HG03135 (cell line): ENCODE results near the gene LRFN5.

ENCODE experiments used
- ATAC-seq: cut with Tn5 transposase; IDR thresholded peaks from one replicate; pipeline ENCODE4 v1.9.1; 2021; ENCODE audit warnings: mild to moderate bottlenecking, moderate library complexity; ENCODE audit not compliant: unreplicated experiment

The LRFN5 gene

DNA sequence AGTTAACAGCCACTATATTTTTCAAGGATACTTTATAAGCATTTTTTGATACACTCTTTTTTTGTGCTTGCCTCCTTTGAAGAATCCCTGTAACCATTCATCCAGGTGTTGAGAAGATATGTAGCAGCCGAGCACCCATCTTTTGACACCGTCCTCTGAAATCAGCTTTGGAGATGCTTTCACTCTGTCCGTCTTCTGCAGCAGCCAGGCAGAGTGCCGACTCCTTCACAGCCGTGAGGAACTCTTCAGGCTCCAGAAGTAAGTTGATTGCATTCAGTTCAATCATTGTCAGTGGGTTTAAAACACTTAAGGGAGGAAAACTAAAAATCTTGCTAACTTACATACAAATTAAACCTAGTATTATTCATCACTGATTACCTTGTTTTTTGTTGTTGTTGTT, 160.1 kb downstream of the LRFN5 start:
- ATAC-seq = no peak

DNA sequence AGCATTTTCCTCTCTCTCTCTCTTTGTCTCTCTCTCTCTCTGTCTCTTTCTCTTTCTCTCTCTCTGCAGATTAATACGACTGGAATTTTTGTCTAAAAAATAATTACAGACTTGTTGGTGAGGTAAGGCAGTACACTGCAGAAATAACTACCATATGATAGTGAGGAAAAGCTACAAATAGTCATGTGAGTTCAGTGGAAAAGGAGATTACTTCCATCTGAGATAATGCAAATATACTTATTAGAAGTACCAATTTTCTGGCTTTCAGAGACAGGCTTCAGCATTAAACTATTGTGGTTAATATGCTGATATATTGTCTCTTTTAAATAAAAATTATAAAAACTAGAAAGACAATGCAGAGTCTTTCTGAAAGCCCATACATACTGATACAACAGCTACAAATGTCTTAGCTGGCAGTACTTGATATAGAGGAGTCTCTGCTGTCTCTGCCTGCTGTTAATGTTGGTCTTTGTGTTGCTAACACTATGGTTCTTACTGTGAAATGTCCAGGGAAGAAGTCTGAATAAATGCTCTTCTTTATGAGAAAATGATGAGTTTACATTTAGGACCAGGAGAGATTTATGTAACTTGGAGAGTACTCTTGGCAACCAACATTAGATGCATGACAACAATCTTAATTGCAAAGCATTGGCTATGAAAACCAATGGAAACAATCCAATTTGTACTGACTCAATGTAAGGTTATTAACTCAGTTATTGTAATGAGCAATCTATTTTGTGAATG, 167.0 kb downstream of the LRFN5 start:
- no peak for ATAC-seq

DNA sequence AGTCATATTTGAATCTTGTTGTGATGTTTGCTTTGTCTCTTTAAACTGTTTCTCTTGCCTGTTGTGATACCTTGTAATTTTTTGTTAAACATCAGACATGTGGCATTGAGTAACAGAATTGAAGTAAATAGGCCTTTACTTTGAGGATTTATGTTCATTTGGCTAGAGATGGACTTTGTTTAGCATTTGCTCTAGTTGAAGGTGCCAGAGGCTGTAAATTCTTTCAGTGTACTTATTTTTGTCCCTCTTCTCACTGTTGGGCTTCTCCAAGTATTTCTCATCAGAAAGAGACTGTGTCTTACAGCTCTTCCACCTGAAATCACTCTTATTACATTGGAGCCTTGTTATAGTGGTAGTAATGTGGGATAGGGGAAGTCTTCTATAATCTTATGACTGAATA, 175.8 kb downstream of the LRFN5 start:
- ATAC-seq = no peak

DNA sequence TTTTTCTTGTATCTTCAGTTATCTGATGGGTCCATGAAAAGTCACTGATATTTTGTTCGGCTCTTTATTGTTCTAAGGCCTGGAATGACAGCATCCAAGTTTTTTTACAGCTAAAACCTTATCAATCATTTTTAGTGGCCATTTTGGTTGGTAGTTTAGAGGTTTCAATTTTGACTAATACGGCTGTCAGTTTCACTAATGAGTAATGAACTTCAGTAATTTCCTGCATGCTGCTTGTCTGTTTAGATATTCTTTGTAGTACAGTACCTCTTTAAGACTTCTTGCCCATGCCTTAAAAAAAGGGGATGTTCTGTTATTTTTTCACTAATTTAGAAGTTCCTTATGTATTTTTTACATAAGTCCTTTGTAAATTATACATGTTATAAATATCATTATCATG, 176.7 kb downstream of the LRFN5 start:
- no peak for ATAC-seq

DNA sequence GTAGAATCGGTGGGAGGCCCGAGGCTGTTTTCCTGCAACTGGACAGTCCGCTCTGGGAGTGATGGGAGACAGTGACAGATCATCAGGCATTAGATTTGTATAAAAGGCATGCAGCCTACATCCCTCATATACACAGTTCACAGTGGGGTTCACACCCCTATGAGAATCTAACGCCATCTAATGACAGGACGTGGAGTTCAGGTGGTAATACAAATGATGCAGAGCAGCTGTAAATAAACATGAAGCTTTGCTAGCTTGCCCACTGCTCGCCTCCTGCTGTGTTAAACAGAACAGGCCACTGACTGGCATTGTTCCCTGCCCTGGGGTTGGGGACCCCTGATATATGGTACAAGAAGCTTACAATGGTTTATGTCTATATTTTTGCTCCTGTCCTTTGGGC, 179.0 kb downstream of the LRFN5 start:
- ATAC-seq = no peak

DNA sequence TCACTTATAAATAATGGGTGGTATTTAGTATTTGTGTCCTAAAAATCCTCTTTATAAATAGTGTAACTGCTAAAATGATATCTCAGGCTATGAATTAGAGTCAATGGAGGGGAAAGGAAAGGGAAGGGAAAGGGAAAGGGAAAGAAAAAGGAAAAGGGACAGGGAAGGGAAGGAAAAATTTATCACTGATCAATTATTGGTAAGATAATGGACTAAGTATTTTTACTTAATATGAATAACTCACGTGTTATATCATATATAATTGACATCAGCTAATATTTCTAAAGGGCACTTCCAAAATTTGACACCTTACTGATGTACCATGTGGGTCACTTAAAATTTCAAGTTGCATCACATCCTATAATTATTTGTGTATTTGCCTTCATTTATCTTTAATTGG, 193.1 kb downstream of the LRFN5 start:
- no peak for ATAC-seq

DNA sequence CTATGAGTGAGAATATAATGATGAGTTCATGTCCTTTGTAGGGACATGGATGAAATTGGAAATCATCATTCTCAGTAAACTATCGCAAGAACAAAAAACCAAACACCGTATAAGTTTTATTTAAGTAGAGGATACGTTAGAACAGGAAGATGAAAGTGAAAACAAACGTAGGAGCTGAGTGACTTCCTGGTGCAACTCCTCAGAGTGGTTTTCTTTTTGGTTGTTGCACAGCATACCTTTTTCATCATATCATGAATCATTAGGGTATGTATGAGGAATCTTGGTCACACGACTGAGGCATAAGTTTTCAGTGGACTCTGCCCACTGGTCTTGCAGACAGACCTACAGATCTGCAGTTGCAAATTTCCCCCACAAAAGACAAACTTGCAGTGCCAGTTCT, 199.0 kb downstream of the LRFN5 start:
- ATAC-seq = no peak

DNA sequence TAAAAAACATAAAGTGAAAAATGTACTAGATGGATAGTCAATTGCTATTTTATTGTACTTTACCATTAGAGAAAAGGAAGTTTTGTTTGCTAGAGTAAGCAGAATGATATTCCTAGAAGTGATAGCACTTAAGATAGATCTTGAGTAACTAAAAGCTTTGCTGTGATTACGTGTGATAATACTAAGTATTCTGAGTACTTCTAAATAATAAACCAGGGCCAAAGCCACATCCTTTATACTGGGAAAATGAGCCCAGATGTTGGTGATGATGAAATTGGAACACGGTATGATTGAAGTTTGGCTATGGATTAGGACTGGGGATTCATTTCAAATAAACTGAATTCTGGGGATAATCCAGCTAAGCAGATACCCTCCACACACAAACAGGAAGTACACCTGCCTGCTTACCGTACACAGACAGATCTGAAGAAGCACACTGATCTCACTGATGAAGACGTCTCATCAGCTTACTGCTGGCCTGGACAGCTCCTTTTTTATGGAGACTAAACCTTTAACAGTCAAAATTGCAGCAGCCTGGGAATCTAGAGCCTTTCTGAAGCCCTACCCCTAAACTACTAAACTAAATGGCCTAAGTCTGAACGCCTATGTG, 199.8 kb downstream of the LRFN5 start:
- ATAC-seq = no peak

DNA sequence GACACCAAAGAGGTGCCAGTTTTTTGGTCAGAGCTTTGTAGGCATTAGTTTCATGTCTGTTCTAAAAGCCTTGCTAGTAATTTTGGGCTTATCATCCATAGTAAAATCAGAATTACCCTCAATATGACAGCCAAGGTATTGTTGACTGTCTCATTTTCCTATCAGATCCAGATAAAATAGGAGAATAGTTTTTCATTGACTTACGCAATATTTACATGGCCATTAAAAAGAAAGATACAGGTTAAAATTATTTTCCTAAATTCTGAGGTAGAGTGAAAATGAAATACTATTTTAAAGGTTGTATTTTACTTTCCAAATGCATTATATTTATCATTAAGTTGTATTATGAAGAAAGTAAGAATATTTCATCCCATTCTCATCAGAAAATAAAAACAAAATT, 203.7 kb downstream of the LRFN5 start:
- no peak for ATAC-seq

DNA sequence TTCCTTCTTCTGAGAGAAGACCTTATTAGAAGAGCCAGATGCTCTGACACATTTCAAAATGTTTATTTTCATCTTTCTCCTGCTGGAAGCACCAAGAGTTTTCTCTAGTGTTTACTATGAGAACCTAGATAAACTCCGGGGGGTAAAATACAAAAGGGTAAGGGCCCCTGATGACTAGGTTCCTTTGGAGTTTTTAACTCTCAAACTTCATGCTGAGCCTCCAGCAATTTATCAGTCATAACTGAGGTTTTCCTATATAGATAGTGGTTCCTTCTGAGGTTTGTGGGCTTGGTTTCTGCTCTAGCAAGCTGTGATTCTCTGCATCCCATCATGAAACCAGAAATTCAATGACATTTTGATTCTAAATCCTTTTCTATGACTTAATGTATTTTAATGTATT, 210.9 kb downstream of the LRFN5 start:
- ATAC-seq = no peak

DNA sequence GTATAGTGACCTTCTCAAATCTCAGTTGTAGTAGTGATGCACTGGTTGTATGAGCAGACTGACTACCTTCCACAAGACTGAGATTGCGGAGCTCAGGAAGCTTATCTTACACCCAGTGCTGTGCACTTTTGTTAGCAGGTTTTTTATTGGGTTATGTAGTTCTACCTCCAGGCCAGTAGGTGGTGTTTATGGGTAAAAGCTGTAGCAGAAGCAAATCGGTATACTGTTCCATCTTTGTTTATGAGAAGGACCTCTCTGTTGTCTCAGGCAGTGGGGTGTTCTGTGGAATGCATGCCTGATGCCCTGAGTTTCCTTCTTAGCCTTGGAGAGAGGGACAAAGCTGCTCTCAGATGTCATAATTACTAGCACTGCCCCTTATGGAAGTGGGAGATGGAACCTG, 217.8 kb downstream of the LRFN5 start:
- no peak for ATAC-seq

DNA sequence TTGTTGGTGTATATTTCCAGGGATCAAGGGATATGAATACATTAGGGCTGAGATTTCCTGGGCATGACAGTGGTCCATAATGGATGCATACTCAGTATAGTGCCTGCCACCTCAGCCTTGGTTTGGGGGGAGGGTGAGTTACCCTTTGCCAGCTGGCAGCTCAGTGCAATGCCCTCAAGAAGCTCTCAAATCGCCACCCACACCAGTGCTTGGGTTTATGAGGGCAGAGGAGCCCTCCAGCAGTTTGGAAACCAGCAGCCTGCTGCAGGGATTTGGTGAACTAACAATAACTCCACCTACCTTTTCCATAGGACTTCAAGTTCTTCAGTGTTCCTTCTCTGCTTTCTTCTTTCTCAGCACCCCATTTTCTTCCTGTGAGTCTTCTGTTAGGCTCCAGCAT, 218.9 kb downstream of the LRFN5 start:
- no peak for ATAC-seq

DNA sequence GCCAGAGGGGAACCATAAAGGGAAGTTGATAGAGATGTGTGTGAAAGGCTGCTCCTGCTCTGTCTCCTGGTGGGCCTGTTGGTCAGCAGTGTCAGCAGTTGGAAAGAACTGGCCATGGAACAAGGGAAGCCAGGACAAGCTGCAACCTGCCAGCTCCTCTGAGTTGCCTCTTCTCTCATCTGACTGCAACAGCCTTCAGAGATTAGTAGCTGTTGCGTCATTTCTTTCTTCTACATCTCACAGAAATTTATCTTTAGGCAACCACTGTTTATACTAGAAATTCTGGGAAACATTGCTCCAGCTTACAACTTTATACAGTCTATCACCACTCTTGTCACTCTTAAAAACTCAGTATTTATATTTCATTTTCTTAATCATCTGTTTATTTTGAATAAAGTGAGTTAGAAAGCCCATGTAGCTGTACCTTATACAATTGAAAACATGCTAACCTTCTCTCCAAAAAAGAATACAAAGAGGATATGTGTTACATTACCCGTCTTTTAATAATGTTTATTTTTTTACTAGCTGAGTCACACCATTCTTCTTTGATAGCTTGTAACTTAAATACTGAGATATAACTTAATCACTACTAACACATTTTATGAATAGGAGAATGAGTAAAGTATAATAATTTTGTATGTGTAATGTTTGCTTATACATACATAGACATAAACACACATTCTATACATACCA, 224.2 kb downstream of the LRFN5 start:
- ATAC-seq = no peak

DNA sequence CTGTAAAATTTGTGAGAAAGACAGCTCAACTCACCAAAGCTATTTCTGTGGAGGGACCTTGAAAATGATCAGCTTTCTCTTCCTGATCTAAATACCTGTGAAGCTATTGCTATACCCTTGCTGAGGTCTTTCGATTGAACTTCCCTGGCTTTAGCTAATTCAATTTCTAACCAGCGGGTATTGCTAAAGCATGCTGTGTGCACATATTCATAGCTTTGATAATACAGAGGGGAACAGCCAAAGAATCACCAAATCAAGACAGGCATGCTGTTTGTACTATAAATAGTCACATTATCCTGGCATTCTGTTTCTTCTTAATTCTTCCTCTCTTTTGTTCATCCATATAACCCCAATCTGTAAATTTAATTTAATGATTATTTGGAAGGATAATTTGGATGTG, 233.0 kb downstream of the LRFN5 start:
- no peak for ATAC-seq

DNA sequence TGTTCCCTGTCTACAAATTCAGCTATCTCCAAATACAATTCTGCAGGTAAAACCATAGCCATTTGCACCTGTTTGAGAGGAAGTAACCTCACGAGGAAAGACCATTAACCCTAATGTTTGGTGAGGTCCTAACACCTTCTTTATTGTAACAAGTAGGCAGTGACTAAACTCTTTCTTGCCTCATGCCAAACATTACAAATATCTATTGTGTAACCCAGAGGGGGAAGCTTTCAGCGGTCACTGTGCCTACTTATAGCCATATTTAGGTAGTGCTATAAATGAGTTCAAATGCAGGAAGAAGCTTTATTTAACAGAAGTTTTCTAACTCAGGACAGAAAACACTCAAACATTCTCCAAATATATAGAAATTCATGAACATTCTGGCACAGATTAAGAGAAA, 252.7 kb downstream of the LRFN5 start:
- ATAC-seq = no peak

DNA sequence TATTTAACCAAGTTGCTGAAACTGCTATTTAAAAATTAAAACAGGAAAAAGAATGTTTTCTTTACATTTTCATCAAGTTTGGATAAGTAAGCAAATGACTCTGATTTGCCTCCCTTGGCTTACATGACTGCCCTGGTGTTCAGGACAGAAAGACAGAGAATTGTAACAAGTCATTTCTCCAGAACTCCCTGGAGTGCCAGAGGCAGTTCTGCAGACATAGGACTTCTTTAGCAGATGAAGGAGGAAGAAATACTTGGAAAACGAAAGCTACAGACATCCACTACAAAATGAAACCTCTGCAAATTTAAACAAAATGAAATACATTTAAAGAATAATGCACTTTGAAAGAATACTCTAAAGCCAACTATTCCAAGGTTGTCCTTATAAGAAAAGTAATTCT, 253.9 kb downstream of the LRFN5 start:
- ATAC-seq = no peak

DNA sequence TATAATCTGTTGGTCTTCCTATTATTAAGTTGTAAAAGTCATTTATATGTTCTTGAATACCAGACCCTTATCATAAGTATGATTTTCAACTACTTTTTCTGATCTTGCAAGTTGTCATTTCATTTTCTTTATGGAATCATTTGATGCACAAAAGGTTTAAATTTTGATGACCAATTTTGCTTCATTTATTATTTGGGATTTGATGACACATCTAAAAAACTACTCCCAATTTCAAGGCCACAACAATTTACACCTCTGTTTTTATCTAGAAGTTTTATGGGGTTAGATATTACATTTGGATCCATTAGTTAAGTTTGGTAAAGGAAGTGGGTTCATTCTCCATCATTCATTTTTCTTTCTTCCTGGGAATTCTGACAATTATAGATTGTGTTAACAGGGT, 259.2 kb downstream of the LRFN5 start:
- ATAC-seq = no peak

DNA sequence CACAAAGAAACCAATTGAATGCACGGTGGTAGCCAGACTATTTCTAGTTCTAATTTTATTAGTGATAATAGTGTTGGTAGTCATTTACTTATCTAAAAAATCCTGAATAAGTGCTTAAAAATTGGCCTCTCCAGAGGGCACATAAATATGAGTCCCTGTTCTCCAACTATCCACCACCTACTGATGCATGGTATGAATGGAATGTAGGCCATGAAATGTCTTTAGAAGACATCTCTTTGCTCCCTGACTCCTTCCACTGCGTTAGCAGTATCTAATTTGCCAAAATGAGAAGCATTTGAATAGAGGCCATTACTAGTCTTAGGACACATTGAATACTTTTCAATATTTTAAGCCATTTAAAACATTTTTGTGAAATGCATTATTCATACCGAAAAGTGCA, 261.7 kb downstream of the LRFN5 start:
- ATAC-seq = no peak

DNA sequence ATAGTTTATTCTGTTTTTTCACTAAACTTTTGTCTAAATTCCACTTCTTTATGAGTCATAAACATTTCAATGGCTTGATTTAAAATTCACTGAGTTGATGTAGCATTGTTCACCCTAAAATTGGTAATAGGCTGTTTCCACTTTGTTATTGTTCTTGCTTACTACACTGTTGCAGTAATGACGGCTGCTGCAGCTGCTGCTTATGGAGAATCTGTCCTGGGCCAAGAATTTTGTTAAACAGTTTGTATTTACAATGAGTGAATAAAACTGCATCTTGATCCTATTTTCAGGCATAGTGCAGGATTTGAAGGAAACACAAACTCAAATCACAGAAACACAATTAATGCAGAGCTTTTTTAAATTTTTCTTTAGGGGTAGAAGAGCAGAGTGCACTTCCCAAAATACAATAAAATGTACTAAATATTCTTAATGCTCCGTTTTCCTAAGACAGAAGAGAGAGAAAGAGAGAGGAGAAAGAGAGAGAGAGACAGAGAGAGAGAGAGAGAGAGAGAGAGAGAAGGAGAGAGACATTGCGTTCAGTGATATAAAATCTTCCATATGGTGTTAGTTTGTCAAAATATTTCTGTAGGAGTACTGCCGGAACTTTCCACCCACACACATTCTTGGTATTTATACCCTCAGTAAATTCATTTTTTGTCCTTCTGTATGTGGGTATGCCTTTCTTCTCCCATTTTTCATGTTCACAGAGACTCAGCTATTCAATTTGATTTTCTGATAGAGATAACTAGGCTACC, 266.4 kb downstream of the LRFN5 start:
- no peak for ATAC-seq

DNA sequence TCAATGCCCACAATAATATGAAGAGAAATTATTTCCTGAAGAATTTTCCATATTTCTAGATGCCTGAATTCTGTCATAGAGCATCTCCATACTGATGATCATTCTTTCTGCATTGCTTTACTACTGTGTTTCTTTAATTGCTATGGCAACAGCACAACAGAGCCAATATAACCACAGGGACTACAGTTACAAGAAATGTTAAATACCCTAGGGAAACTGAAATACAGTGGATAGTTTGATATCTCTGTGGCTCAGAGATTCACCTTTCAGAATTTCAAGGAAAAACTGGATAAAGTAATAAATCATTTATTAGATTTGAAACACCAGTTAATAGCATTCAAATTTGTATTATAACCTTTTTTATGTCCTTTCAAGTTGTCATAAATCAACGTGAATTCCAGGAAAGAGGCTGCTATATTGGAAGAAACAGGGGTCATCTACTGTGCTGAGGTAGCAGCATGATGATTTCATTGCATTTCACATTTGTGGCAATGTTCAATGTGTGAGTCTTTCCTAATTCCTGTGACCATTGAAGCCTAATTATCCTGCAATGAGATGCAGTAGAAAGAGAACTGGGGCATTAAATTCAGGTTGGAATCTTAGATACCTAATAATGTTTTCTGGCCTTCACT, 267.1 kb downstream of the LRFN5 start:
- ATAC-seq = no peak

DNA sequence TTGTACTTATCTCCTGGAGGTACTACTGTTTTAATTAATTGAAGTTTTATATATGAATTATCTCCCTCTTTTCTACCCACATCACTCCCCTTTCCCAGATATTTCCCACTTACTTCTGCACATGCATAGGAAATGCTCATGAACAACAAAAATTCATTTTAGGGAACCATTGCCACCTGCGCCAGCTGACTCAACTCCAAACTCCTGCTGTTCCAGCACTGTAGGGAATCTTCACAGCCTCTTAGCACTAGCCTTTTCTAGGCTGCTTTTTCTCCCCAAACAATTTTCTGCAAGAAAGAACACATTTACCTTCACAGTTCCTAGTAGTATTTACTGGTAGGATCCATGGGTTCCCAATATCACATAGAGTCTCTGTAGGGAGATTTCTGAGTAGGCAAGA, 268.4 kb downstream of the LRFN5 start:
- ATAC-seq = no peak
